GM12878 (cell line): ENCODE measurements around the gene CDKL4. TPM values are rescaled to one million over a fixed set of nuclear protein-coding genes. Genes with fewer than 3 reads are reported as not detected.

Experiments
- ATAC-seq: fragments of 200-7000 bp; cut with Tn5 transposase; 3 replicates; pipeline ENCODE4 v1.9.1; 2020; ENCODE audit warnings: mild to moderate bottlenecking, moderate library complexity
- BruUV-seq: library from RNA; stranded (reverse); fragments of 400-500 nt; replicated peaks from 2 replicates; lab custom pipeline; 2021; lab: Mats Ljungman, UMichigan
- CTCF ChIA-PET: fragments of 300-600 bp; sonication (Branson Sonifier 250); formaldehyde crosslinking; extraction: SDS; loops from one replicate; lab custom pipeline; 2021; ENCODE audit warnings: inconsistent platforms; lab: Yijun Ruan, JAX
- POLR2A ChIA-PET: fragments of 350-600 bp; formaldehyde crosslinking; extraction: SDS; loops from one replicate; lab custom pipeline; 2021; ENCODE audit warnings: inconsistent platforms; lab: Charles Lee
- RAD21 ChIA-PET: fragments of 300-600 bp; sonication (Branson Sonifier 250); formaldehyde crosslinking; loops from one replicate; lab custom pipeline; 2023; ENCODE audit warnings: antibody characterized with exemption; ENCODE audit not compliant: unreplicated experiment; lab: Charles Lee
- SMC1A ChIA-PET: fragments of 300-600 bp; sonication (Branson Sonifier 250); formaldehyde crosslinking; loops from one replicate; lab custom pipeline; 2023; ENCODE audit not compliant: unreplicated experiment, uncharacterized antibody; lab: Charles Lee
- DNase-seq: peaks from one replicate; pipeline ENCODE4 v3.0.0-alpha.2; 2011; ENCODE audit warnings: low read depth, low spot score
- FAIRE-seq: peaks from 3 replicates; lab custom pipeline; 2011; peaks lifted over from hg19 to GRCh38; lab: Jason Lieb, UNC
- H2AFZ ChIP-seq: 2 replicates; pipeline ENCODE4 v1.6.0; 2011; ENCODE audit warnings: low read depth, low read length, control low read depth; ENCODE audit not compliant: control insufficient read depth
- H3K27ac ChIP-seq: 2 replicates; pipeline ENCODE4 v1.5.1; 2011; ENCODE audit warnings: control low read depth; ENCODE audit not compliant: control insufficient read depth, insufficient read depth
- H3K27me3 ChIP-seq, 2 experiments: replicated peaks in 1 of 2; 2 replicates each; pipeline versions ENCODE4 v1.6.0 to v1.6.1; 2011; ENCODE audit warnings: low read length in 1 of 2; ENCODE audit not compliant: control insufficient read depth in 2 of 2, insufficient read depth in 2 of 2
- H3K36me3 ChIP-seq, 2 experiments: 2 replicates each; pipeline ENCODE4 v1.5.1; 2011; ENCODE audit warnings: low read length in 1 of 2; ENCODE audit not compliant: control insufficient read depth in 2 of 2, insufficient read depth in 2 of 2
- H3K4me1 ChIP-seq: 2 replicates; pipeline ENCODE4 v1.6.1; 2011; ENCODE audit warnings: mild to moderate bottlenecking, low read length, moderate library complexity, mixed read lengths; ENCODE audit not compliant: control insufficient read depth, insufficient read depth
- H3K4me2 ChIP-seq: 2 replicates; pipeline ENCODE4 v1.6.0; 2011; ENCODE audit warnings: control low read depth; ENCODE audit not compliant: control insufficient read depth, insufficient read depth
- H3K4me3 ChIP-seq: fragments of 200-600 bp; sonication (generic); 2 replicates; pipeline ENCODE4 v1.5.1; 2016
- H3K79me2 ChIP-seq: 2 replicates; pipeline ENCODE4 v1.6.0; 2011; ENCODE audit warnings: low read length; ENCODE audit not compliant: control insufficient read depth, insufficient read depth
- H3K9ac ChIP-seq: 2 replicates; pipeline ENCODE4 v1.8.0; 2011; ENCODE audit warnings: low read length, control low read depth, mixed read lengths; ENCODE audit not compliant: control insufficient read depth, insufficient read depth
- H3K9me3 ChIP-seq: replicated peaks from 3 replicates; pipeline ENCODE4 v1.5.1; 2011; ENCODE audit warnings: mild to moderate bottlenecking, low read length; ENCODE audit not compliant: control insufficient read depth, insufficient read depth
- H4K20me1 ChIP-seq: 2 replicates; pipeline ENCODE4 v1.6.0; 2011; ENCODE audit not compliant: control insufficient read depth, insufficient read depth
- ETV6 ChIP-seq, 2 experiments: fragments of 450-650 bp in 1 of 2; IDR thresholded peaks in 1 of 2; conservative IDR thresholded peaks in 1 of 2; 2 replicates each; pipeline ENCODE4 v1.6.1; 2014; ENCODE audit warnings: antibody characterized with exemption in 1 of 2, borderline replicate concordance in 1 of 2, low read depth in 1 of 2, mild to moderate bottlenecking in 1 of 2, moderate library complexity in 1 of 2
- KAT2A ChIP-seq: conservative IDR thresholded peaks from 2 replicates; pipeline ENCODE4 v1.6.1; 2011; ENCODE audit warnings: low read depth, low read length; ENCODE audit not compliant: control insufficient read depth
- MEF2A ChIP-seq: IDR thresholded peaks from 2 replicates; pipeline ENCODE4 v1.6.1; 2011; ENCODE audit warnings: low read depth, mild to moderate bottlenecking, low read length, moderate library complexity; ENCODE audit not compliant: insufficient read depth
- MXI1 ChIP-seq: fragments of 150-350 bp; IDR thresholded peaks from 2 replicates; pipeline ENCODE4 v1.6.1; 2011; ENCODE audit warnings: low read depth, mild to moderate bottlenecking, inconsistent platforms, low read length, improper control_type of control experiment
- RAD21 ChIP-seq: IDR thresholded peaks from 2 replicates; pipeline ENCODE4 v1.6.1; 2011; ENCODE audit warnings: mild to moderate bottlenecking, low read depth, low read length, moderate library complexity; ENCODE audit not compliant: insufficient read depth
- RAD51 ChIP-seq: fragments of 450-650 bp; IDR thresholded peaks from 2 replicates; pipeline ENCODE4 v1.6.1; 2016; ENCODE audit warnings: moderate library complexity, mild to moderate bottlenecking, inconsistent platforms
- SPI1 ChIP-seq: IDR thresholded peaks from 2 replicates; pipeline ENCODE4 v1.6.1; 2011; ENCODE audit warnings: low read depth, mild to moderate bottlenecking, low read length, moderate library complexity, borderline replicate concordance; ENCODE audit not compliant: insufficient read depth
- SUPT20H ChIP-seq: IDR thresholded peaks from 2 replicates; pipeline ENCODE4 v1.6.1; 2011; ENCODE audit warnings: low read depth, mild to moderate bottlenecking, low read length, moderate library complexity, borderline replicate concordance; ENCODE audit not compliant: control insufficient read depth
- WGBS: methylation state at CpG from one replicate; pipeline ENCODE4 v1.1.6; 2016; ENCODE audit warnings: low lambda C conversion rate; ENCODE audit not compliant: insufficient replicate concordance, insufficient coverage; ENCODE audit errors: missing lambda C conversion rate; 5-methylcytosine and 5-hydroxymethylcytosine counted together
- in situ Hi-C: fragments of 300-500 bp; cut with MboI; formaldehyde crosslinking; loops from 9 replicates; pipeline ENCODE4 v1.14.3; 2018; ENCODE audit warnings: mixed read lengths
- intact Hi-C: fragments of 100-400 bp; cut with micrococcal nuclease; formaldehyde crosslinking; loops from one replicate; pipeline ENCODE4 v1.14.2; 2022; ENCODE audit not compliant: unreplicated experiment
- polyA plus RNA-seq, 11 experiments: library from polyadenylated mRNA; depleted of rRNA in 4 of 11; unstranded in 6 of 11; stranded (reverse) in 5 of 11; fragments of >200 nt; fragmentation: Nextera tagmentation in 4 of 11; fragmentation: Illumina TruSeq in 1 of 11; extraction: Ambion mirVana in 4 of 11; extraction: Trizol in 1 of 11; gene quantifications; 1 replicate in 1 of 11; 2 replicates in 10 of 11; pipeline versions ENCODE4 v1.2.1 to v1.2.3, GENCODE V29; 2011 to 2016; ENCODE audit warnings: inconsistent platforms in 2 of 11, missing spikeins in 2 of 11, low read depth in 1 of 11
- total RNA-seq, 4 experiments: library from RNA; depleted of rRNA in 3 of 4; stranded (reverse); fragments of >200 nt in 3 of 4; fragmentation: Illumina TruSeq in 1 of 4; extraction: Trizol in 1 of 4; gene quantifications; 2 replicates each; pipeline versions ENCODE4 v1.2.1 to v1.2.3, GENCODE V29; 2013 to 2021

The CDKL4 gene
- total and polyA plus RNA-seq, 10 of the 15 experiments (the other 5 are each of a cell fraction or from before 2014, with no cell fraction given) = not detected

GRCh38 chr2:39241588-39241987, 2.2 kb downstream of the CDKL4 start:
- Histone ChIP-seq H3K4me2 (no peak overlapping the region), H3K36me3 (no peaks in the 10 kb centered on the region), H3K4me1 (no peaks in the 10 kb centered on the region), H2AFZ (no peak overlapping the region), H3K9me3 (no peaks in the 10 kb centered on the region), H4K20me1 (no peaks in the 10 kb centered on the region), H3K27ac (no peak overlapping the region), H3K79me2 (no peaks in the 10 kb centered on the region), H3K4me3 (no peak overlapping the region), H3K9ac (no peak overlapping the region), H3K27me3 (no peaks in the 10 kb centered on the region)
- WGBS = 84% methylated on average over 4 of the region's 4 CpGs
- ChIA-PET SMC1A (interaction anchor here (0.9 kb wide), 1 partner anchor 294 kb away, joined by 3 read pairs; no protein-coding TSS in a partner anchor), CTCF (interaction anchor here (1.1 kb wide), 1 partner anchor 177 kb away, joined by 3 read pairs; no protein-coding TSS in a partner anchor), RAD21 (interaction anchor here (1.0 to 1.1 kb wide), 2 partner anchors 13 to 136 kb away, joined by 3 to 4 read pairs; no protein-coding TSS in a partner anchor), POLR2A (no interaction called here)
- in situ Hi-C loops (no loop called here), intact Hi-C loops (no loop called here)
- FAIRE-seq (no peak), ATAC-seq (no peak), DNase-seq (no peak)
- no peak for TF ChIP-seq MXI1
- TF ChIP-seq SUPT20H = no peak
- TF ChIP-seq KAT2A = no peak
- TF ChIP-seq RAD51 = no peak
- TF ChIP-seq RAD21 = no peak
- TF ChIP-seq MEF2A = no peak
- TF ChIP-seq SPI1 = no peak
- TF ChIP-seq ETV6 (conservative IDR thresholded peaks at IDR 0.05 in 1 of 2, IDR thresholded peaks at IDR 0.05 in 1 of 2; ENCODE audit: borderline replicate concordance in 1 of 2, low read depth in 1 of 2) = no peak
- BruUV-seq = no TSS peak
